Thyroid gland (tissue), 4 donors: ENCODE results near the gene DPPA5.

ENCODE experiments used
- POLR2A ChIP-seq, 2 donors: fragments of 450-650 bp; IDR thresholded peaks; one replicate each; pipeline ENCODE4 v1.6.1; 2017; ENCODE audit warnings: antibody characterized with exemption in 2 of 2, mild to moderate bottlenecking in 2 of 2, moderate library complexity in 1 of 2
- TF ChIP-seq, protein P1 (sequence below), 6 experiments: fragments of 200-600 bp in 3 of 6; fragments of 450-650 bp in 3 of 6; sonication (generic) in 3 of 6; IDR thresholded peaks; one replicate each; pipeline ENCODE4 v1.5.1; 2016 to 2019; ENCODE audit warnings: antibody characterized with exemption in 6 of 6, mild to moderate bottlenecking in 2 of 6, inconsistent platforms in 1 of 6, moderate library complexity in 1 of 6

- TF ChIP-seq, protein P1, sequence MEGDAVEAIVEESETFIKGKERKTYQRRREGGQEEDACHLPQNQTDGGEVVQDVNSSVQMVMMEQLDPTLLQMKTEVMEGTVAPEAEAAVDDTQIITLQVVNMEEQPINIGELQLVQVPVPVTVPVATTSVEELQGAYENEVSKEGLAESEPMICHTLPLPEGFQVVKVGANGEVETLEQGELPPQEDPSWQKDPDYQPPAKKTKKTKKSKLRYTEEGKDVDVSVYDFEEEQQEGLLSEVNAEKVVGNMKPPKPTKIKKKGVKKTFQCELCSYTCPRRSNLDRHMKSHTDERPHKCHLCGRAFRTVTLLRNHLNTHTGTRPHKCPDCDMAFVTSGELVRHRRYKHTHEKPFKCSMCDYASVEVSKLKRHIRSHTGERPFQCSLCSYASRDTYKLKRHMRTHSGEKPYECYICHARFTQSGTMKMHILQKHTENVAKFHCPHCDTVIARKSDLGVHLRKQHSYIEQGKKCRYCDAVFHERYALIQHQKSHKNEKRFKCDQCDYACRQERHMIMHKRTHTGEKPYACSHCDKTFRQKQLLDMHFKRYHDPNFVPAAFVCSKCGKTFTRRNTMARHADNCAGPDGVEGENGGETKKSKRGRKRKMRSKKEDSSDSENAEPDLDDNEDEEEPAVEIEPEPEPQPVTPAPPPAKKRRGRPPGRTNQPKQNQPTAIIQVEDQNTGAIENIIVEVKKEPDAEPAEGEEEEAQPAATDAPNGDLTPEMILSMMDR (IDR thresholded peaks at IDR 0.05), result no peak
- TF ChIP-seq POLR2A (IDR thresholded peaks at IDR 0.05), result no peak
Observed at GRCh38 chr6:73394577-73395354, 40.7 kb upstream of the DPPA5 start, which contains the start of gene DDX43.
